K562 (cell line): ENCODE measurements around the gene FERD3L. TPM values are rescaled to one million over a fixed set of nuclear protein-coding genes. Genes with fewer than 3 reads are reported as not detected.

Experiments
- ATAC-seq: fragments of 200-7000 bp; cut with Tn5 transposase; 3 replicates; pipeline ENCODE4 v1.9.1; 2020; ENCODE audit warnings: moderate library complexity
- BruUV-seq: library from RNA; stranded (reverse); fragments of 400-500 nt; replicated peaks from 2 replicates; lab custom pipeline; 2021; lab: Mats Ljungman, UMichigan
- CTCF ChIA-PET: fragments of 300-600 bp; formaldehyde crosslinking; extraction: SDS; loops from one replicate; lab custom pipeline; 2021; ENCODE audit warnings: low intra/inter-chr PET ratio; lab: Yijun Ruan, JAX
- POLR2A ChIA-PET: fragments of 300-600, 350-650 bp; sonication (Branson Sonifier 250); formaldehyde crosslinking; extraction: SDS; loops from one replicate; lab custom pipeline; 2021; ENCODE audit warnings: antibody characterized with exemption, inconsistent platforms; lab: Yijun Ruan, JAX
- DNase-seq, 4 experiments: peaks; one replicate each; pipeline versions ENCODE4 v3.0.0 to v3.0.0-alpha.2; 2011 to 2018; ENCODE audit warnings: low spot score in 3 of 4, mixed read lengths in 3 of 4; ENCODE audit errors: extremely low read depth in 1 of 4
- FAIRE-seq: peaks from 2 replicates; lab custom pipeline; 2011; peaks lifted over from hg19 to GRCh38; lab: Jason Lieb, UNC
- H2AFZ ChIP-seq: 2 replicates; pipeline ENCODE4 v1.6.0; 2011; ENCODE audit warnings: low read depth, low read length, control low read depth, inconsistent platforms
- H3K27ac ChIP-seq: fragments of 200-600 bp; 3 replicates; pipeline ENCODE4 v1.8.0; 2011; ENCODE audit warnings: low read depth, mild to moderate bottlenecking, control low read depth, inconsistent platforms, low read length, moderate library complexity, mixed read lengths; ENCODE audit errors: extremely low read depth
- H3K27me3 ChIP-seq, 2 experiments: fragments of 300-600 bp in 1 of 2; 2 replicates in 1 of 2; 3 replicates in 1 of 2; pipeline versions ENCODE4 v1.6.0 to v1.8.0; 2011; ENCODE audit warnings: inconsistent platforms in 2 of 2, low read length in 2 of 2, mild to moderate bottlenecking in 1 of 2, mixed read lengths in 1 of 2, moderate library complexity in 1 of 2; ENCODE audit not compliant: control insufficient read depth in 2 of 2, insufficient read depth in 2 of 2
- H3K36me3 ChIP-seq: fragments of 300-600 bp; 3 replicates; pipeline ENCODE4 v1.8.0; 2011; ENCODE audit warnings: mild to moderate bottlenecking, low read length, inconsistent platforms; ENCODE audit not compliant: control insufficient read depth, insufficient read depth
- H3K4me1 ChIP-seq, 2 experiments: fragments of 200-600 bp in 1 of 2; replicated peaks in 1 of 2; 2 replicates in 1 of 2; 3 replicates in 1 of 2; pipeline versions ENCODE4 v1.5.1 to v1.8.0; 2011; ENCODE audit warnings: inconsistent platforms in 2 of 2, low read length in 2 of 2, mild to moderate bottlenecking in 1 of 2, mixed read lengths in 1 of 2, moderate library complexity in 1 of 2; ENCODE audit not compliant: control insufficient read depth in 2 of 2, insufficient read depth in 2 of 2
- H3K4me2 ChIP-seq: 2 replicates; pipeline ENCODE4 v1.6.1; 2011; ENCODE audit warnings: low read length, control low read depth, inconsistent platforms, mixed read lengths; ENCODE audit not compliant: insufficient read depth
- H3K4me3 ChIP-seq: fragments of 200-600 bp; sonication (generic), shearing (Covaris generic); 2 replicates; pipeline ENCODE4 v1.5.1; 2016; ENCODE audit warnings: control low read depth, inconsistent platforms
- H3K79me2 ChIP-seq: fragments of 200-600 bp; 3 replicates; pipeline ENCODE4 v1.8.0; 2011; ENCODE audit warnings: low read length, inconsistent platforms; ENCODE audit not compliant: control insufficient read depth, insufficient read depth
- H3K9ac ChIP-seq, 2 experiments: 2 replicates each; pipeline versions ENCODE4 v1.6.0 to v1.6.1; 2011; ENCODE audit warnings: low read depth in 2 of 2, low read length in 2 of 2, control low read depth in 1 of 2, inconsistent platforms in 1 of 2, mild to moderate bottlenecking in 1 of 2, mixed read lengths in 1 of 2; ENCODE audit not compliant: insufficient read depth in 1 of 2
- H3K9me1 ChIP-seq: one replicate; pipeline ENCODE4 v1.6.0; 2011; ENCODE audit warnings: inconsistent platforms, mild to moderate bottlenecking, low read length, moderate library complexity; ENCODE audit not compliant: control insufficient read depth, insufficient read depth
- H3K9me3 ChIP-seq: replicated peaks from 2 replicates; pipeline ENCODE4 v1.5.1; 2011; ENCODE audit warnings: low read depth, low read length, inconsistent platforms; ENCODE audit not compliant: control insufficient read depth, insufficient read depth
- H4K20me1 ChIP-seq: replicated peaks from 2 replicates; pipeline ENCODE4 v1.6.1; 2011; ENCODE audit warnings: low read length, inconsistent platforms, mixed read lengths; ENCODE audit not compliant: control insufficient read depth, insufficient read depth
- HES1 ChIP-seq: fragments of 450-650 bp; IDR thresholded peaks from 2 replicates; pipeline ENCODE4 v1.6.1; 2016; ENCODE audit warnings: low read depth, mild to moderate bottlenecking, moderate library complexity
- KDM4B ChIP-seq, 2 experiments: fragments of 450-650 bp in 1 of 2; sonication (generic) in 1 of 2; IDR thresholded peaks; 2 replicates each; pipeline ENCODE4 v1.6.1; 2016 to 2017; ENCODE audit warnings: borderline replicate concordance in 2 of 2, antibody characterized with exemption in 1 of 2, low read depth in 1 of 2, mild to moderate bottlenecking in 1 of 2
- MTA1 ChIP-seq: fragments of 450-650 bp; IDR thresholded peaks from 2 replicates; pipeline ENCODE4 v1.6.1; 2017; ENCODE audit warnings: borderline replicate concordance
- SPI1 ChIP-seq: IDR thresholded peaks from 2 replicates; pipeline ENCODE4 v1.6.1; 2011; ENCODE audit warnings: low read depth, low read length, control low read depth, borderline replicate concordance
- ZC3H8 ChIP-seq: fragments of 450-650 bp; IDR thresholded peaks from 2 replicates; pipeline ENCODE4 v1.6.1; 2017
- ZEB2 ChIP-seq: fragments of 450-650 bp; IDR thresholded peaks from 2 replicates; pipeline ENCODE4 v1.6.1; 2016
- ZNF12 ChIP-seq: sonication (generic); formaldehyde crosslinking; IDR thresholded peaks from 2 replicates; pipeline ENCODE4 v1.4.0; 2020; ENCODE audit warnings: mild to moderate bottlenecking, missing genetic modification reagents
- ZNF174 ChIP-seq: fragments of 250-450 bp; sonication (Bioruptor Pico); IDR thresholded peaks from 2 replicates; pipeline ENCODE4 v1.4.0; 2020; ENCODE audit warnings: mild to moderate bottlenecking
- ZNF184 ChIP-seq: sonication (generic); formaldehyde crosslinking; IDR thresholded peaks from 2 replicates; pipeline ENCODE4 v1.5.0; 2020; ENCODE audit warnings: missing genetic modification reagents
- ZNF77 ChIP-seq: fragments of 250-450 bp; sonication (Bioruptor Pico); IDR thresholded peaks from 2 replicates; pipeline ENCODE4 v1.5.0; 2020
- WGBS: fragments of 100-300 bp; shearing (Covaris generic); methylation state at CpG from one replicate; pipeline ENCODE4 v1.1.6; 2016; ENCODE audit warnings: low coverage, mixed read lengths; ENCODE audit not compliant: insufficient coverage; ENCODE audit errors: missing lambda C conversion rate; 5-methylcytosine and 5-hydroxymethylcytosine counted together
- in situ Hi-C: fragments of 300-500 bp; cut with MboI; formaldehyde crosslinking; loops from 4 replicates; pipeline ENCODE4 v1.15.0; 2018; ENCODE audit warnings: inconsistent platforms, mixed read lengths
- intact Hi-C: fragments of 100-400 bp; cut with micrococcal nuclease; formaldehyde crosslinking; loops from 2 replicates; pipeline ENCODE4 v1.14.2; 2022
- polyA plus RNA-seq, 8 experiments: library from polyadenylated mRNA; depleted of rRNA in 4 of 8; stranded (reverse) in 5 of 8; unstranded in 3 of 8; fragments of >200 nt; fragmentation: Nextera tagmentation in 2 of 8; fragmentation: Illumina TruSeq in 1 of 8; extraction: Ambion mirVana in 2 of 8; extraction: Trizol in 1 of 8; gene quantifications; 2 replicates each; pipeline versions ENCODE4 v1.2.1 to v1.2.3, GENCODE V29; 2011 to 2014; ENCODE audit warnings: inconsistent platforms in 1 of 8, missing spikeins in 1 of 8
- total RNA-seq, 7 experiments: library from RNA; depleted of rRNA in 6 of 7; stranded (reverse); fragments of >200 nt in 6 of 7; fragmentation: Illumina TruSeq in 2 of 7; extraction: Trizol in 2 of 7; gene quantifications; 2 replicates each; pipeline versions ENCODE4 v1.2.1 to v1.2.3, GENCODE V29; 2011 to 2021; ENCODE audit warnings: low replicate concordance in 1 of 7
- TF ChIP-seq, protein P1 (sequence below), 2 experiments: fragments of 450-650 bp; formaldehyde crosslinking in 1 of 2; IDR thresholded peaks; 2 replicates each; pipeline versions ENCODE4 v1.4.0 to v1.6.1; 2014 to 2020; ENCODE audit warnings: mild to moderate bottlenecking in 2 of 2, borderline replicate concordance in 1 of 2, low read depth in 1 of 2

Gene FERD3L
- total and polyA plus RNA-seq, 9 of the 15 experiments (the other 6 are each of a cell fraction or from before 2014, with no cell fraction given) = not detected

GRCh38 chr7:19116121-19117090 is 28.8 kb downstream of the FERD3L start:
- Histone ChIP-seq H4K20me1 (no peaks in the 10 kb centered on the region), H2AFZ (no peak overlapping the region; the same call in 1 of the 2 replicates), H3K27me3 (peaks cover 3 to 11% of the 10 kb centered on the region in 2 experiments; a peak in 3 of 5 replicates), H3K27ac (no peak overlapping the region), H3K36me3 (no peaks in the 10 kb centered on the region), H3K9me1 (no peaks in the 10 kb centered on the region), H3K79me2 (no peaks in the 10 kb centered on the region), H3K9ac (no peak overlapping the region; a peak in 1 of 4 replicates), H3K4me2 (0 out of 2 replicates have a peak overlapping the region, but pooled peaks have one; percentile 11), H3K4me1 (peaks cover 0 to 11% of the 10 kb centered on the region in 2 experiments; a peak in 2 of 5 replicates), H3K9me3 (no peaks in the 10 kb centered on the region), H3K4me3 (no peak overlapping the region)
- intact Hi-C loops (no loop called here), in situ Hi-C loops (no loop called here)
- ATAC-seq (no peak; the same call in 2 of the 3 replicates), FAIRE-seq (no peak), DNase-seq (no peak)
- WGBS = 23% methylated on average over 51 of the region's 70 CpGs
- POLR2A ChIA-PET = no interaction called here
- CTCF ChIA-PET = no interaction called here
- BruUV-seq = no TSS peak
- TF ChIP-seq SPI1 = peak; percentile 10; the same call in 1 of the 2 replicates
- TF ChIP-seq KDM4B (IDR thresholded peaks at IDR 0.05; ENCODE audit: borderline replicate concordance in 2 of 2, low read depth in 1 of 2) = no peak
- no peak for TF ChIP-seq ZNF184 (CRISPR knock-in tag)
- TF ChIP-seq ZNF12 (CRISPR knock-in tag) = no peak
- no peak for TF ChIP-seq ZC3H8
- TF ChIP-seq ZNF174 (CRISPR knock-in tag) = no peak
- TF ChIP-seq, protein P1, sequence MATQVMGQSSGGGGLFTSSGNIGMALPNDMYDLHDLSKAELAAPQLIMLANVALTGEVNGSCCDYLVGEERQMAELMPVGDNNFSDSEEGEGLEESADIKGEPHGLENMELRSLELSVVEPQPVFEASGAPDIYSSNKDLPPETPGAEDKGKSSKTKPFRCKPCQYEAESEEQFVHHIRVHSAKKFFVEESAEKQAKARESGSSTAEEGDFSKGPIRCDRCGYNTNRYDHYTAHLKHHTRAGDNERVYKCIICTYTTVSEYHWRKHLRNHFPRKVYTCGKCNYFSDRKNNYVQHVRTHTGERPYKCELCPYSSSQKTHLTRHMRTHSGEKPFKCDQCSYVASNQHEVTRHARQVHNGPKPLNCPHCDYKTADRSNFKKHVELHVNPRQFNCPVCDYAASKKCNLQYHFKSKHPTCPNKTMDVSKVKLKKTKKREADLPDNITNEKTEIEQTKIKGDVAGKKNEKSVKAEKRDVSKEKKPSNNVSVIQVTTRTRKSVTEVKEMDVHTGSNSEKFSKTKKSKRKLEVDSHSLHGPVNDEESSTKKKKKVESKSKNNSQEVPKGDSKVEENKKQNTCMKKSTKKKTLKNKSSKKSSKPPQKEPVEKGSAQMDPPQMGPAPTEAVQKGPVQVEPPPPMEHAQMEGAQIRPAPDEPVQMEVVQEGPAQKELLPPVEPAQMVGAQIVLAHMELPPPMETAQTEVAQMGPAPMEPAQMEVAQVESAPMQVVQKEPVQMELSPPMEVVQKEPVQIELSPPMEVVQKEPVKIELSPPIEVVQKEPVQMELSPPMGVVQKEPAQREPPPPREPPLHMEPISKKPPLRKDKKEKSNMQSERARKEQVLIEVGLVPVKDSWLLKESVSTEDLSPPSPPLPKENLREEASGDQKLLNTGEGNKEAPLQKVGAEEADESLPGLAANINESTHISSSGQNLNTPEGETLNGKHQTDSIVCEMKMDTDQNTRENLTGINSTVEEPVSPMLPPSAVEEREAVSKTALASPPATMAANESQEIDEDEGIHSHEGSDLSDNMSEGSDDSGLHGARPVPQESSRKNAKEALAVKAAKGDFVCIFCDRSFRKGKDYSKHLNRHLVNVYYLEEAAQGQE (IDR thresholded peaks at IDR 0.05; ENCODE audit: borderline replicate concordance) = no peak
- TF ChIP-seq, protein P1 (CRISPR knock-in tag; IDR thresholded peaks at IDR 0.05; ENCODE audit: low read depth) = no peak
- no peak for TF ChIP-seq ZEB2
- TF ChIP-seq ZNF77 = no peak
- no peak for TF ChIP-seq MTA1
- no peak for TF ChIP-seq HES1
